HG03064 (cell line): ENCODE measurements around the gene COMMD1.
A peak's percentile ranks its signal among the peaks of the same experiment; 100 is the strongest.
"Not testable (repeated sequence)": the region's sequence is repeated elsewhere in the genome, so short reads cannot be mapped to it uniquely, and the experiment has no call there.

Experiments used
- ATAC-seq: cut with Tn5 transposase; IDR thresholded peaks from one replicate; pipeline ENCODE4 v1.9.1; 2021; ENCODE audit warnings: low read depth; ENCODE audit not compliant: unreplicated experiment

COMMD1 gene

GRCh38 chr2:61905372-61906185 lies at the start of gene COMMD1:
Gene COMMD1, plus strand, starts transcription at chr2:61905674. Its CDS starts 5 bp downstream, at chr2:61905679.
- peak; percentile 86 for ATAC-seq

- no peak for ATAC-seq
These were observed 48.2 kb upstream of the COMMD1 start for GRCh38 chr2:61857224-61857623.

- ATAC-seq: no peak
These were observed 43.4 kb upstream of the COMMD1 start for GRCh38 chr2:61862085-61862484.

GRCh38 chr2:61866482-61867089 lies 38.9 kb upstream of the COMMD1 start:
- not testable (repeated sequence) for ATAC-seq

GRCh38 chr2:61876400-61876799 lies 29.1 kb upstream of the COMMD1 start:
- no peak for ATAC-seq

GRCh38 chr2:61877571-61878245 lies 27.8 kb upstream of the COMMD1 start:
- ATAC-seq: no peak

- no peak for ATAC-seq
These were observed 26.7 kb upstream of the COMMD1 start for GRCh38 chr2:61878761-61879160.

- ATAC-seq: not testable (repeated sequence)
These were observed 26.1 kb upstream of the COMMD1 start for GRCh38 chr2:61879351-61879750.

GRCh38 chr2:61882850-61883249 lies 22.6 kb upstream of the COMMD1 start:
- no peak for ATAC-seq

- no peak for ATAC-seq
These were observed 19.4 kb upstream of the COMMD1 start for GRCh38 chr2:61885896-61886603.

- ATAC-seq: peak; percentile 4
These were observed 17.7 kb upstream of the COMMD1 start for GRCh38 chr2:61887717-61888266.

GRCh38 chr2:61888267-61889055 lies 17.0 kb upstream of the COMMD1 start, which contains the start of gene CCT4:
Gene CCT4, minus strand, starts transcription at chr2:61888656. Its CDS starts 149 bp downstream, at chr2:61888507.
- peak; percentile 59 for ATAC-seq

GRCh38 chr2:61898810-61899209 lies 6.7 kb upstream of the COMMD1 start:
- no peak for ATAC-seq

GRCh38 chr2:61900281-61900680 lies 5.2 kb upstream of the COMMD1 start:
- ATAC-seq: no peak

GRCh38 chr2:61906186-61906470 lies 654 bp downstream of the COMMD1 start:
- no peak for ATAC-seq

- ATAC-seq: no peak
These were observed 3.6 kb downstream of the COMMD1 start for GRCh38 chr2:61909116-61909515.

- no peak for ATAC-seq
These were observed 5.1 kb downstream of the COMMD1 start for GRCh38 chr2:61910603-61911002.

GRCh38 chr2:61911510-61911909 lies 6.0 kb downstream of the COMMD1 start:
- ATAC-seq: no peak

GRCh38 chr2:61914794-61915193 lies 9.3 kb downstream of the COMMD1 start:
- not testable (repeated sequence) for ATAC-seq

- ATAC-seq: no peak
These were observed 15.1 kb downstream of the COMMD1 start for GRCh38 chr2:61920548-61920947.
